Measurements from ENCODE around the gene IQCE.

DNA sequence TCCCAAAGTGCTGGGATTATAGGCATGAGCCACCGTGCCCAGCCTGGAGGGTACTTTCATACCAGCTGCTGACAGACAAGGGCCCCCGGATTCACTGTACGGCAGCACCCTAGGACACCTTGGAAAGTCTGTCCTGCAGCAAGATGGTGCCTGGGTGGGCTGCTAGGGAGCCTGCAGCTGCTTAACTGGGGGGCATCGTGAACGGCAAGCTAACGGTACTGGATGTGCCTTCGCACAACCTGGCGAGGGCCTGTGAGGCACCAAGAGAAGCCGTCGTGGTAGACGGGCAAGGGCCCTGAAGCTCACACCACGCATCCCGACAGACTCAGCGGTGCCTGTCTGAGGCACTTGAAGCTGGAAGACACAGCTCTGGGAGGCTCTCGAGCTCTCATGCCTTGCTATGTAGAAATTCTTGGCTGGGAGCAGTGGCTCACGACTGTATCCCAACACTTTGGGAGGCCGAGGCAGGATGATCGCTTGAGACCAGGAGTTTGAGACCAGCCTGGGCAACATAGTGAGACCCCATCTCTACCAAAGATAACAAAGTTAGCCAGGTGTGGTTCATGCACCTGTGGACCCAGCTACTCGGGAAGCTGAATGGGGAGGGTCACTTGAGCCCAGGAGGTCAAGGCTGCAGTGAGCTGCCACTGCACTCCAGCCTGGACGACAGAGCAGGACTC is 12.9 kb upstream of the IQCE start:
- TF ChIP-seq ARNT (IDR thresholded peaks at IDR 0.05) (no peak), SP1 (IDR thresholded peaks at IDR 0.05) (no peak), FOXM1 (IDR thresholded peaks at IDR 0.05; ENCODE audit: borderline replicate concordance) (no peak), SUZ12 (IDR thresholded peaks at IDR 0.05) (no peak), PKNOX1 (IDR thresholded peaks at IDR 0.05) (no peak), FOXK2 (IDR thresholded peaks at IDR 0.05) (no peak), BHLHE40 (IDR thresholded peaks at IDR 0.05; ENCODE audit: borderline replicate concordance) (no peak), HDGF (IDR thresholded peaks at IDR 0.05; ENCODE audit: borderline replicate concordance) (no peak), ELF4 (IDR thresholded peaks at IDR 0.05) (no peak), TARDBP (IDR thresholded peaks at IDR 0.05) (no peak), FOXA1 (IDR thresholded peaks at IDR 0.05) (no peak), CTBP1 (IDR thresholded peaks at IDR 0.05; ENCODE audit: borderline replicate concordance) (no peak), NFRKB (IDR thresholded peaks at IDR 0.05) (no peak)
